HG02623 (cell line): ENCODE measurements around the gene ACCSL.

Experiments
- ATAC-seq: cut with Tn5 transposase; IDR thresholded peaks from one replicate; pipeline ENCODE4 v1.9.1; 2021; ENCODE audit warnings: moderate library complexity; ENCODE audit not compliant: unreplicated experiment

Gene ACCSL

DNA sequence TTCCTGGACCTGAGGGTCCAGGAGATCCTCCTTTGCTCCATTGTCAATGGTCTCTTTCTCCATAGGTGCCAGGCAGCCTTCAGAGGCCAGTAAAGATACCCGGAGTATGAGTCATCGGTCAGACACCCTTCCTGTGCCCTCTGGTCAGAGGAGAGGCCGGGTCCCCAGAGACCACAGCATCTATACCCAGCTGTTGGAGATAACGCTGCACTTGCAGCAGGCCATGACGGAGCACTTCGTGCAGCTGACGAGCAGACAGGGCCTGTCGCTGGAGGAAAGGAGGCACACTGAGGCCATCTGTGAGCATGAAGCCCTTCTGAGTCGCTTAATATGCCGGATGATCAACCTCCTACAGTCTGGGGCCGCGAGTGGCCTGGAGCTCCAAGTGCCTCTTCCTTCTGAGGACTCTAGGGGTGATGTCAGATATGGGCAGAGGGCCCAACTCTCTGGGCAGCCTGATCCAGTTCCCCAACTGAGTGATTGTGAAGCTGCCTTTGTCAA lies at the start of gene ACCSL:
TSS of gene ACCSL (plus strand) at position 51 of the 501 bp plus-strand sequence. CDS start at position 107, 56 bp downstream.
- no peak for ATAC-seq

DNA sequence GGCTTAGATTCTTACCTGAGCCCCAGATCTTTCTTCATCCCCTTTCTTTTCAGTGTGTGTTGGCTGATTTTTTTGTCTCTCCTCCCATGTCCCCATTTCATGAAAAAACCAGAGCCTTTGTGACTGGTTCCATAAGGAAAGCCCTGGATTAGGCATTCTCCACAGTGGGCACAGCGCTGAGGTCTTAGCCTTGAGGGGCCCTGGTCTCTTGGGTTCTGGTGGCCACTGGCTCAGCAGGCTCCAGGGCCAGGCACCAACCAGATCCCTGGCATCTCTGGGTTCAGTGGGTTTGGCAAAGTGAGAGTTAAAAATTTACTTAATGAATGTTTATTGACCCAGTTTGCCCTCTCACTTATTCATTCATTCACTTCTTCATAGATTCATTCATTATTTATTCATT lies 49.5 kb upstream of the ACCSL start:
- no peak for ATAC-seq

DNA sequence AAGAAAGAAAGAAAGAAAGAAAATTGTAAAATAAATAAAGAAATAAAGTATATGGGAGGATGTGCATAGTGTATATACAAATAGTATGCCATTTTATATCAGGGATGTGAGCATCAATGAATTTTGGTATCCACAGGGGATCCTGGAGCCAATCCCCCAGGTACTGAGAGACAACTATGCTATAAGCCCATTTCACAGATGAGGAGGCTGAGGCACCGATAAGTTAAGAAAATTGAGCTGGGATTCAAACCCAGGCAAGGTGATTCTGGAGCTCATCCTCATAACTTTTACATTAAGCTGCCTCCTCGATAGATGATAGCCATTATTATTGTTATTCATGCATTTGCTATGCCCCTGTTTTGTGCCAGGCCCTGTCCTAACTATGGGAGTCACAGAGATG lies 47.0 kb upstream of the ACCSL start:
- no peak for ATAC-seq

GRCh38 chr11:44002191-44003093 lies 45.3 kb upstream of the ACCSL start:
- ATAC-seq: no peak

DNA sequence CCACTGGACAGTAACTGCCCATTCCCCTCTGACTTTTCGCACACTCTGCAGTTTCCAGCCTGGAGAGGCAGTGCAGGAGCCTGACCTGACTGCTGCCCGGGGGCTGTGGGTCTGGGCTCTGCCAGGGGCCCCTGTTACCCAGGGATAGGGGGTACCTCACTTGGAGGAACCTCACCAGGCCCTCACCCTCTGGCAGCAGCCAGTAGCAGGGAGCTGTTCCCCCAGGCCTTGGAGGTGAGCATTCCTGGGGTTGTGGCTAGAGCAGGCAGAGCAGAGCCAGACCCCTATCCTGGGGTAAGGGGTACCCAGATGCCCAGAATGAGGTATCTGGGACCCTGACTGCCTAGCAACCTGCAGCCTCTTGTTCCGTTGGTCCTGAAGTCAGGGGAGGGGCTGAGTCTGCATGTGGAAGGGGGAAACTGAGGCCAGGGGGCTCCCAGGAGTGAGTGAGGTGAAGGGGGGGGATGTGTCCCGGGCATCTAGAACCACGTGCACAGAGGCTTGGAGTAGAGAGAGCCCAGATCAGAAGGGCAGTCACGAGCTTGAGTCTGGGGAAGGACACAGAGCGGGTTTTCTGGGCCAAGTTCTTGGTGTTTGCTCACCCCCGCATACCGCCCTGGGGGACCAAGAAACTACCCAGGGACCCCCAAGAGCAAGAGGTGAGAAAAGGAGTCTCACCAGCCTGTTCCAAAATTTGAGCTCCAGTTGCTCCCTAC lies 43.9 kb upstream of the ACCSL start:
- no peak for ATAC-seq

DNA sequence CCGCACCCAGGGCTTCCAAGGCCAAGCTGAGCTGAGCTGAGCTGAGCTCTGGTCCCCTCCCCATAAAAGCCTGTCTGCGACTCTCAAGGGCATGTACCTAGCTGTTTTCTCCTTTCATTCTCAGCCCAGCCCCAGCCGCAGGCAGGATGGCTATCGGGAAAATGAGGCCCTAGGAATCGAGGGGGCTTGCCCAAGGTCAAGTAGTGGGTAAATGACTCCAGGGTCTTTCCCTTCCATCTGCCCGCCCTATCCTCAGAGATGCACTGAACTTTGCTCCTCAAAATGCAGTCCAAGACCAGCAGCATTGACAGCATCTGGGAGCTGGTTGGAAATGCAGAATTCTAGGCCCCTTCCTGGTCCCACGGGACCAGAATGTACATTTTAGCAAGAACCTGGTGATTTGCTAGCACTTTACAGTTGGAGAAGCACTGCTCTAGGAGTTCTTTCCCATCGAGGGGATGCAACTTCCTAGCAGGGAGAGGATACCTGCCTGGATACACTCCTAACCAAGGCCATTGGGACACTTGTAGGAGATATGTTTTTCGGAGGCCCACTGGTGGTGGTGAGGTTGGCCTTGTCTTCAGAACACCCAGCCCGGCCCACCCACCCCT lies 43.2 kb upstream of the ACCSL start:
- ATAC-seq: no peak

DNA sequence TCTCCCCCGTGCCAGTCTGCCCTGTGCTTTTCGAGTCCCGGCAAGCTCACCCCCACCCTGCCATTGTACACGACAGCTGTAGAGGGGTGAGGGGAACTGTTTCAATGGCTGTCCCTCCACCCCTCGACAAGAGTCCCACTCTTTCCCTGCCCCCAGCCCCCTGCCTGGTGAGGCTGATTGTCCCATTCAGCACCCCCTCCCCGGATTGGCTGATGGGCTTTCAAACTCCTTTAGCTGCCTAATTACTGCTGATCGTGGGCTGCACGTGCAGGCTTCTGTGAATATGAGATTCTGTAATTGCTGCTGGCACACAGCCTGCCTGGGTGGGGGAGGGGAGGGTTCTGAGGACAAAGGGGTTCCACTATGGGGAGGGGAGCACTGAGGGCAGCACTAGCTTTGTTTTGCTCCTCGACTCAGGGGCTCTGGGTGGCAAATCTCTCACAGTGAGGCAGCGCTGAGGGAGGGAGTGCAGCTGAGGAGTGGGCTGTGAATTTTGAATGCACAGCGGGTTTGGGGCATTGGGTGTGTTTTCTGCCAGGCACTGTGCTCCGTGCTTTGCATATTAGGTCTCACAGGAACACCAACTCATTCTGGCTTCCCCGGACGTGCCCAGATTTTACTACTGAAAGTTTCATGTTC lies 42.6 kb upstream of the ACCSL start:
- ATAC-seq: no peak

- no peak for ATAC-seq
These were observed 41.8 kb upstream of the ACCSL start for GRCh38 chr11:44005956-44006355.

DNA sequence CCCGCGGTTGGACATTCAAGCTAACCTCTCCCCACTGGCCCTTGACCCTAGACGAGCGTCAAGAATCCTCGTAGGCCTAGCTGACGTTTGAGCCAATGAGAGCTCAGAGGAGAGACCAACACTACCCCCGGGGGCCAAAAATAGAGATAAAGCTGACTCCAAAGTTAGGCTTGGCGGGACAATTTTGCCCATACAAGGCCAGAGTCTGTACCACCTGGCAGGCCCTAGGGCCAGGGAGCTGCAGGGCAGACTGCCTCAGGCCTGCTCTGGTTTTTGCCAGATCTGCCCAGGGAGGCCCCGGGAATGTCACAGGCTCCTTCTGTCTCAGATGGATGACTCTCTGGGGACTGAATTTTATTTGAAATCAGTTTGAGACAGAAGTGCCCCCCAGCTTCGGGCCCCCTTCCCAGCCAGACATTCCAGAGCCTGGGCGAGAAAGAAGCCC lies 40.8 kb upstream of the ACCSL start:
- no peak for ATAC-seq

DNA sequence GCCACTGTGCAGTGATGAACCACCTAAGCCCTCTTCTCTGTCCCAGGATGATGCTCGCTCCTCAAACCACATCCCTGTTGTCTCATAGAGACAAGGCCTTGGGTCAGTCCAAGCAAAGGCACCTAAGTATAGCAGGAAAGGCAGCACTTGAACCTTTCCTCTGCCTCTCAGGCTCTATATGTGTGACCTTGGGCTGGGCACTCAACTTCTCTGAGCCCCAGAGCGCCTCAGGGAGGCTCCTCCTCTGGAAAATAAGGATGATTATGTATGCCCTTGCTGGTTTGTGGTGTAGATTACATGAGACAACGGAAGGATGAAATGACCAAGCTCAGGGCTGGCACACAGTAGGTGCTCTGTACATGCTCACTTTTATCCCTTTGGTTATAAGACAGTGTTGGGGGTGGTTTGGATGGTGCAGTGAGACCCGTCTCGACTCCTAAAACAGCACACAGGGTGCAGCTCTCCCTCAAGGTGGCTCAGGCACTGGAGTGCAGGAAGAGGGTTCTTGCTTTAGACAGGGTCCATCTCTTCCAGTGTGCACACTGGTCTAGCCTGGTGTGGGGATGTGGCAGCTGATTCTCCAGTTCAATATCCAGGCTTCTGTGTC lies 40.2 kb upstream of the ACCSL start:
- ATAC-seq: no peak

DNA sequence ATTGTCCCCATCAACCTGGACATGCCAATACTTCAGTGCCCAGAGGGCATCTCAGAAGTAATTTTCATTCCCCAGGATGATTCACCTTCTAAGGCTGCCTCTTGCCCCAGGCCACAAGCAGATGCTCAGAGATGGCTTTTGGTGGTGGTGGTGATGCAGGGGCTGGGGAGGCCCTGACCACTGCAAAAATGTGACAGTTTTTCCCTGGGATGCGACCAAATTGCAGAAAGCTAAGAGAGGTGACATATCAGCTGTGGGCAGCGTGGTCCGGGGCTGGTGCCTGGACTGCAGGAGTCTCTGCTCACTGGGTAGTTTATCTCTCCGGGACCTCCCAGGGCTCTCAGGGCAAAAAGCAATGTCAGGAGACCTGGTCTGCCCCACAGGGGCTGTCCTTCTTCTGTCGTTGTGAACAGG lies 39.7 kb upstream of the ACCSL start:
- ATAC-seq: no peak

DNA sequence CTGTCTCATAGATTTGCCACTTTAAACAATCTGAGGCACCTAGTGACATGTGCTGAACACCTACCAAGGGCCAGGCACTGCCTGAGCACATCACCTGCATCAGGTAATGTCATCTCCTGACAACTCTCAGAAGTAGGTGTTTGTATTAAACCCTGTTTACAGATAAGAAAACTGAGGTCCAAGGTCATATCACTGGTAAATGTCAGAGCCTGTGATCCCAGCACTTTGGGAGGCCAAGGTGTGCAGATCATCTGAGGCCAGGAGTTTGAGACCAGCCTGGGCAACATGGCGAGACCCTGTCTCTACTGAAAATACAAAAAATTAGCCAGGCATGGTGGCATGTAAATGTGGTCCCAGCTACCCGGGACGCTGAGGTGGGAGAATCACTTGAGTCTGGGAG lies 39.1 kb upstream of the ACCSL start:
- ATAC-seq: no peak

DNA sequence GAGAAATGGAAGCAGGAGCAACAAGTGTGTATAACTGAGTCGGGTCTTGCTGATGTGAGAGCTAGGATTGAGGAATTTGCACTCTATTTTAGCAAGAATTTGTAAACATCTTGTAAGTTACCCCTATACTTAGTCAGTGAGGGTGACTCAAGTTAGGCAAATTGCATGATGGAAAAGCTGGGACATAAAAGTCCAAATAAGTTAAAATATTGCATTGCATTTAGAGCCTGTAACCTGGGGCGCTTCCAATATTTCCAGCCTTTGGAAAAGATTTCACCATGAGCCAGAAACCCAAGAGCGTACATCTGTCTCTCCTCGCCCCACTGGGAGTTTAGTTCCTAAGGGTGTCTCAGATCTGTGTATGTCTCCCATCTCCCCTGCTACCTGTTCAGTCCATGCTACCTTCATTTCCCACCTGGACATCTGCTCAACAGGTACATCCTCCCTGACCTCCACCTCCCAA lies 37.0 kb upstream of the ACCSL start:
- ATAC-seq: no peak

DNA sequence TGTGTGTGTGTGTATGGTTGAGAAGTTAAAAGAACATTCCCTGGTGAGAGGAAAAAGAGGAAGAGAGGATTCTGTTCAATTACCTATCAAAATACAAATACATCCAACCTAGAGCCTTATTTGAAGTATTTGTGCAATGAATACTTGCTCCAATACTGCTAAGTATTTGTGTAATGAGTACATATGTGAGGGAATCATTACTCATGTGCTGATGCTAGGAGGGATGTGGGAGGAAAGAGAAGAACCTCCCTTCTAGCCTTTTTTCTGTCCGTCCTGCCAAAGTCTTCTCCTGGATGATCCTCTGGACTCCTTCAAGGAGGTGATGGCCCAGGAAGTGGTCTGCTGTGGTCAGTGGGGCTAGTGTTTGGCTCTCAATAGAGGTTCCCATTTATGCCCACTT lies 36.0 kb upstream of the ACCSL start:
- ATAC-seq: no peak

- no peak for ATAC-seq
These were observed 32.7 kb upstream of the ACCSL start for GRCh38 chr11:44014968-44015623.

DNA sequence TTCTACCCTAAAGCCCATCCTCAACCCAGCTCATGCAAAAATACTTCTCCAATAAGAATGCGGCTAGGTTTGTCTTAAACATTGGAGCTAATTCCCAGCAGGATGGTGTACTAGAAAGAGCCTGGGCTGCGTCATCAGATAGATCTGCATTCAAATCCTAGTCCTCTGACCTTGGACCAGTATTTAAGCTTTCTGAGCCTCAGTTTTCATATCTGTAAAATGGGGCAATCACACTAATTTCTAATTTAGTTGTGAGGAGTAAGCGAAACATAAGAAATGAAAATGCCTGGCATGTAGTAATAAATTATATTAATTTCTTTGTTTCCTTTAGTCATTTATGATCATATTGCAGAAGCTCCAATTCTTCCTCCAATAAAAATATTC lies 32.2 kb upstream of the ACCSL start:
- ATAC-seq: no peak

DNA sequence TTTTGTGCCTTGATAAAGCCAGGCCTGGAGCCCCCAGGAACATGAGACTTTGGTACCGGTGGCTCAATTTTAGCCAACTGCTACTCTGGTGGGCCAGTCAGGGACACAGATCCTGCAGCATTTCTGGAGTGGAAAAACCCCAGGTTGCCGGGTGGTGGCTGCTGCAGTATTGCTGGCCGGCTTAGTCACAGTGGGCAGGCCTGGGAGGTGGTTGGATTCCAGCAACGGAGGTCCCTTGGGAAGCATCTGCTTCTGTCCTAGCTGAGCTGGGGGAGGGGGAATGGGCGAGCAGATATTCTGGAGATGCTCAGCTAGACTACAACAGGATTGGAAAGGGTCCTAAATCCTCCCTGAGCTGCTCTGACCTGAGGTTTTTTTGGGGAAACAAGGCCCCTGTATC lies 31.6 kb upstream of the ACCSL start:
- no peak for ATAC-seq

DNA sequence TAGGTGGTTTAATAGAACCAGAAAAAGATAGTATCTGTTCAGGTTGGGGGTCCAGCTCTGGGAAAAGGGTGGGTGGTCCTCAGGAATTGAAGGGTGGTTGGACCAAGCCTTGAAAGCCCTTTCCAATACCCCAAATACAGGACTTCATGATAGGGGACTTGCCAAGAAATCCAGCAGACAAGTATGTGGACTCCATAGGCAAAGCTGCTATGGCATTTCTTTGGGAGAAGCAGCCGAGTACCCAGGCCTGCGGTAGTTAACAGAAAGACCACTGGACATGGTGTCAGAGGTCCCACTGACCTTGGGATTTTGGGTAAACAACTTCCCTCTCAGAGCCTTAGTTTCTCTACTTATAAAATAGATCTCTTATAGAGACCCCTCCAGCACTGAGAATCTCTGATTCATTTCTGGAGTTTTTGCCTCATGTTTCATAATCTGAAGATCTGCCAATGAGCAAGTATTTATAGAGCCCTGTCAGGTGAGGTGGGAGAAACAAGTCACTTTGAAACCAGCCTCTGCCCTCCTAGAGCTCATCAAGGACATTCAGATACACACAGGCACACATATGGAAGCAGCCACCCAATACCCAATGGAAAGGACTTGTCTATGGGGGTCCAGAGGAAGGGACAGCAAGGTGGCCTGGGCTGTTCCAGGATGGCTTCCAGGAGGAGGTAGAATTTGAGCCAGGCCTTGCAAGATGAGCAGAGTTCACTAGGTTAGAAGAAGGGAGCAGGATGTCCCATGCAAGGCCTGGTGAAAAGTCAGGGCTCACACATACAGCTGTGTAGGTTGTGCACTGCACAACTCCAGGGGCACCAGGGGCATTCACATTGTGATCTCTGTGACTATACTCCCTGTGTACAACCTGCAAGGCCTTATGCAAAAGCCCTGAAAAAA lies 31.0 kb upstream of the ACCSL start:
- ATAC-seq: no peak
